Measurements from ENCODE around the gene FAM240A. TPM values are rescaled to one million over a fixed set of nuclear protein-coding genes. Genes with fewer than 3 reads are reported as not detected.

Gene FAM240A
- total RNA-seq, 4 donors from 2014 or later = 0.22 TPM; not detected in 3

GRCh38 chr3:46646700-46647099 lies 34.4 kb downstream of the FAM240A start:
- H3K36me3 ChIP-seq = no peaks in the 10 kb centered on the region
- no peak overlapping the region for H3K27ac ChIP-seq
- no peak overlapping the region for H3K4me3 ChIP-seq
- TF ChIP-seq CTCF (IDR thresholded peaks at IDR 0.05) = no peak
- TF ChIP-seq EP300 (IDR thresholded peaks at IDR 0.05) = no peak
- no peak for TF ChIP-seq POLR2A (IDR thresholded peaks at IDR 0.05)
- H3K9me3 ChIP-seq = peaks cover 0 to 2% (median 0%) of the 10 kb centered on the region in 4 donors
- H3K27me3 ChIP-seq = no peaks in the 10 kb centered on the region
- 56 to 61% methylated on average over 6 of the region's 6 CpGs for WGBS, 2 donors
- DNase-seq (ENCODE audit: low spot score in 2 of 2) = no peak
- H3K4me1 ChIP-seq = no peaks in the 10 kb centered on the region

- no peak overlapping the region for H3K4me3 ChIP-seq
- no peak overlapping the region for H3K27ac ChIP-seq
- no peaks in the 10 kb centered on the region for H3K36me3 ChIP-seq
- WGBS, 2 donors = 63 to 94% methylated on average over 2 of the region's 2 CpGs
- H3K4me1 ChIP-seq = no peaks in the 10 kb centered on the region
- H3K27me3 ChIP-seq = no peaks in the 10 kb centered on the region
- peaks cover 0 to 16% (median 0%) of the 10 kb centered on the region in 4 donors for H3K9me3 ChIP-seq
- TF ChIP-seq EP300 (IDR thresholded peaks at IDR 0.05) = no peak
- TF ChIP-seq CTCF (IDR thresholded peaks at IDR 0.05) = no peak
- no peak for TF ChIP-seq POLR2A (IDR thresholded peaks at IDR 0.05)
- DNase-seq (ENCODE audit: low spot score in 2 of 2) = no peak
Measured at GRCh38 chr3:46648096-46648495, 35.8 kb downstream of the FAM240A start.

- peaks cover 0 to 17% (median 0%) of the 10 kb centered on the region in 4 donors for H3K9me3 ChIP-seq
- no peaks in the 10 kb centered on the region for H3K4me1 ChIP-seq
- no peaks in the 10 kb centered on the region for H3K36me3 ChIP-seq
- no peak for TF ChIP-seq POLR2A (IDR thresholded peaks at IDR 0.05)
- no peak for TF ChIP-seq CTCF (IDR thresholded peaks at IDR 0.05)
- no peak overlapping the region for H3K4me3 ChIP-seq
- H3K27me3 ChIP-seq = no peaks in the 10 kb centered on the region
- H3K27ac ChIP-seq = no peak overlapping the region
- DNase-seq (ENCODE audit: low spot score in 2 of 2) = no peak
- whole genome bisulfite sequencing, 2 donors = 79 to 83% methylated on average over 3 of the region's 3 CpGs
Measured at GRCh38 chr3:46649436-46649835, 37.1 kb downstream of the FAM240A start.

GRCh38 chr3:46651084-46651483 lies 38.8 kb downstream of the FAM240A start:
- Histone ChIP-seq H3K36me3 (no peaks in the 10 kb centered on the region), H3K9me3 (peaks cover 0 to 17% (median 0%) of the 10 kb centered on the region in 4 donors), H3K27me3 (peaks cover 0 to 3% of the 10 kb centered on the region in 2 donors), H3K4me1 (no peaks in the 10 kb centered on the region), H3K4me3 (no peak overlapping the region), H3K27ac (no peak overlapping the region)
- 47 to 59% methylated on average over 1 of the region's 1 CpG for WGBS, 2 donors
- TF ChIP-seq EP300 (IDR thresholded peaks at IDR 0.05) = no peak
- no peak for TF ChIP-seq CTCF (IDR thresholded peaks at IDR 0.05)
- TF ChIP-seq POLR2A (IDR thresholded peaks at IDR 0.05) = no peak
- DNase-seq (ENCODE audit: low spot score in 2 of 2) = no peak

- H3K4me1 ChIP-seq = no peaks in the 10 kb centered on the region
- TF ChIP-seq CTCF (IDR thresholded peaks at IDR 0.05) (no peak), POLR2A (IDR thresholded peaks at IDR 0.05) (no peak), EP300 (IDR thresholded peaks at IDR 0.05) (no peak)
- 70 to 75% methylated on average over 6 of the region's 6 CpGs for WGBS, 2 donors
- peaks cover 0 to 4% of the 10 kb centered on the region in 2 donors for H3K27me3 ChIP-seq
- H3K27ac ChIP-seq = no peak overlapping the region
- H3K36me3 ChIP-seq = no peaks in the 10 kb centered on the region
- DNase-seq (ENCODE audit: low spot score in 2 of 2) = no peak
- H3K4me3 ChIP-seq = no peak overlapping the region
- peaks cover 0 to 17% (median 0%) of the 10 kb centered on the region in 4 donors for H3K9me3 ChIP-seq
Measured at GRCh38 chr3:46655271-46655670, 42.9 kb downstream of the FAM240A start.

All from tibial nerve (tissue), 4 donors.